Activated naive CD4-positive, alpha-beta T cell treated with anti-CD3 and anti-CD28 coated beads, Interleukin-2, amount 10 ng/mL, durations not matched to agents 5 hours and 36 hours (primary cell): Measurements from ENCODE around the gene SPTLC2. TPM values are rescaled to one million over a fixed set of nuclear protein-coding genes. Genes with fewer than 3 reads are reported as not detected.

Experiments
- total RNA-seq, 2 experiments: library from RNA; stranded (reverse); gene quantifications; one replicate each; pipeline ENCODE4 v1.2.3, GENCODE V29; 2021

The SPTLC2 gene
- total RNA-seq = 10 to 100 TPM; 45.9 to 46.6 TPM

GRCh38 chr14:77616454-77617229 lies at the start of gene SPTLC2:
TSS of gene SPTLC2 (minus strand) at chr14:77616637. CDS start at chr14:77616579, 58 bp downstream.

GRCh38 chr14:77498120-77498979 lies 118.1 kb downstream of the SPTLC2 start, which contains the start of gene ISM2:
TSS of gene ISM2 (minus strand) at chr14:77498816. CDS start at chr14:77498793, 23 bp downstream.

GRCh38 chr14:77457522-77458248 lies 158.8 kb downstream of the SPTLC2 start, which contains the start of the genes AHSA1 and VIPAS39:
TSS of gene AHSA1 (plus strand) at chr14:77458093. CDS start at chr14:77458190, 97 bp downstream.
TSS of gene VIPAS39 (minus strand) at chr14:77457601. CDS start at chr14:77454102, 3,499 bp downstream.

Other genes starting within 250 kb of the SPTLC2 start
- 10 to 100 TPM; 11.7 to 12.2 TPM for gene TMED8, start 239.5 kb downstream of the SPTLC2 start, total RNA-seq
- under 1 TPM; 0.23 to 0.26 TPM for gene SAMD15, start 239.3 kb downstream of the SPTLC2 start, total RNA-seq
- gene NOXRED1, start 193.1 kb downstream of the SPTLC2 start, total RNA-seq = under 1 TPM; 0.36 to 0.58 TPM
- gene VIPAS39, start 159.0 kb downstream of the SPTLC2 start, total RNA-seq = 10 to 100 TPM; 16.5 to 16.9 TPM
- 100 to 1,000 TPM; 137 to 142 TPM for gene AHSA1, start 158.5 kb downstream of the SPTLC2 start, total RNA-seq
- gene ISM2, start 117.8 kb downstream of the SPTLC2 start, total RNA-seq = under 1 TPM in 1 of 2 experiments, not detected in 1; 0.15 TPM
- gene ALKBH1, start 91.4 kb upstream of the SPTLC2 start, total RNA-seq = 10 to 100 TPM; 11.0 to 14.0 TPM
- gene SLIRP, start 91.5 kb upstream of the SPTLC2 start, total RNA-seq = 10 to 100 TPM; 52.8 to 55.1 TPM
- gene SNW1, start 144.5 kb upstream of the SPTLC2 start, total RNA-seq = 100 to 1,000 TPM in 1 of 2 experiments, 10 to 100 TPM in 1; 96.8 to 106 TPM
- gene ADCK1, start 183.5 kb upstream of the SPTLC2 start, total RNA-seq = 1 to 10 TPM; 3.9 to 4.4 TPM